Common myeloid progenitor, CD34-positive (primary cell): ENCODE data around the gene CREG2.

Source experiments
- CTCF ChIA-PET: fragments of 350-600 bp; sonication (Branson Sonifier 250); formaldehyde crosslinking; loops from one replicate; lab custom pipeline; 2021; ENCODE audit warnings: antibody characterized with exemption; lab: Charles Lee
- POLR2A ChIA-PET: fragments of 350-600 bp; sonication (Branson Sonifier 250); formaldehyde crosslinking; loops from one replicate; lab custom pipeline; 2021; ENCODE audit warnings: antibody characterized with exemption; lab: Charles Lee
- DNase-seq, 3 donors: peaks; one replicate each; pipeline versions ENCODE4 v3.0.0 to v3.0.0-alpha.2; 2013
- H3K27ac ChIP-seq, 2 experiments: 1 replicate in 1 of 2; 2 replicates in 1 of 2; pipeline ENCODE4 v1.7.0; 2013; ENCODE audit warnings: inconsistent platforms in 2 of 2, low read length in 2 of 2, mild to moderate bottlenecking in 2 of 2, low read depth in 1 of 2, moderate library complexity in 1 of 2; ENCODE audit not compliant: severe bottlenecking in 2 of 2, insufficient read depth in 1 of 2, poor library complexity in 1 of 2
- H3K27me3 ChIP-seq, 5 experiments: replicated peaks in 2 of 5; 1 replicate in 3 of 5; 2 replicates in 2 of 5; pipeline versions ENCODE4 v1.6.1 to v1.7.0; 2013; ENCODE audit warnings: low read length in 4 of 5, mild to moderate bottlenecking in 2 of 5, moderate library complexity in 2 of 5, inconsistent platforms in 1 of 5; ENCODE audit not compliant: insufficient read depth in 5 of 5, control insufficient read depth in 4 of 5
- H3K36me3 ChIP-seq, 4 experiments: 1 replicate in 2 of 4; 2 replicates in 2 of 4; pipeline versions ENCODE4 v1.6.1 to v1.7.0; 2013; ENCODE audit warnings: low read length in 3 of 4, control low read depth in 1 of 4, mild to moderate bottlenecking in 1 of 4; ENCODE audit not compliant: control insufficient read depth in 4 of 4, insufficient read depth in 4 of 4
- H3K4me1 ChIP-seq, 4 experiments: 1 replicate in 3 of 4; 2 replicates in 1 of 4; pipeline versions ENCODE4 v1.6.1 to v1.7.1; 2013; ENCODE audit warnings: low read length in 3 of 4, mild to moderate bottlenecking in 3 of 4, control low read depth in 1 of 4, inconsistent platforms in 1 of 4, moderate library complexity in 1 of 4; ENCODE audit not compliant: control insufficient read depth in 4 of 4, insufficient read depth in 4 of 4; ENCODE audit errors: control extremely low read depth in 1 of 4
- H3K4me3 ChIP-seq, 7 experiments: 1 replicate in 4 of 7; 2 replicates in 3 of 7; pipeline versions ENCODE4 v1.5.1 to v1.7.0; 2013; ENCODE audit warnings: mild to moderate bottlenecking in 7 of 7, low read length in 6 of 7, moderate library complexity in 6 of 7, inconsistent platforms in 2 of 7, low read depth in 2 of 7, control low read depth in 1 of 7; ENCODE audit not compliant: insufficient read depth in 4 of 7, control insufficient read depth in 1 of 7; ENCODE audit errors: extremely low read depth in 1 of 7
- H3K9me3 ChIP-seq, 5 experiments: 1 replicate in 4 of 5; 2 replicates in 1 of 5; pipeline versions ENCODE4 v1.6.1 to v1.7.1; 2013; ENCODE audit warnings: low read length in 4 of 5, mild to moderate bottlenecking in 2 of 5, inconsistent platforms in 1 of 5, low read depth in 1 of 5, moderate library complexity in 1 of 5; ENCODE audit not compliant: control insufficient read depth in 4 of 5, insufficient read depth in 2 of 5; ENCODE audit errors: control extremely low read depth in 1 of 5
- WGBS: methylation state at CpG from one replicate; pipeline ENCODE4 v1.1.5; 2013; ENCODE audit not compliant: insufficient coverage; 5-methylcytosine and 5-hydroxymethylcytosine counted together

Gene CREG2

GRCh38 chr2:101307950-101308431 is 79.3 kb downstream of the CREG2 start:
- no peaks in the 10 kb centered on the region for H3K9me3 ChIP-seq
- H3K36me3 ChIP-seq: peaks cover 0 to 13% (median under 1%) of the 10 kb centered on the region in 4 experiments
- DNase-seq: peak in 2 of 3 donors; percentile 41 to 61
- peak overlapping the region; percentile 67 to 86 for H3K27ac ChIP-seq
- 0% methylated on average over 57 of the region's 57 CpGs for WGBS
- H3K4me1 ChIP-seq: peaks cover 27 to 71% (median 56%) of the 10 kb centered on the region in 4 experiments
- ChIA-PET POLR2A (interaction anchor here (1.0 to 1.5 kb wide), 4 partner anchors 21 to 56 kb away, joined by 4 to 14 read pairs (median 5); no protein-coding TSS in a partner anchor), CTCF (interaction anchor here (0.8 to 1.6 kb wide), 3 partner anchors 8 to 46 kb away, joined by 3 to 11 read pairs (median 4); no protein-coding TSS in a partner anchor)
- H3K4me3 ChIP-seq: peak overlapping the region; percentile 58 to 91 (median 82)
- H3K27me3 ChIP-seq: no peaks in the 10 kb centered on the region

GRCh38 chr2:101307503-101307902 is 79.8 kb downstream of the CREG2 start:
- peak overlapping the region; percentile 67 to 86 for H3K27ac ChIP-seq
- H3K4me3 ChIP-seq: peak overlapping the region; percentile 58 to 91 (median 82)
- H3K36me3 ChIP-seq: peaks cover 0 to 15% (median 3%) of the 10 kb centered on the region in 4 experiments
- no peaks in the 10 kb centered on the region for H3K27me3 ChIP-seq
- ChIA-PET CTCF (interaction anchor here (1.6 kb wide), 1 partner anchor 21 kb away, joined by 11 read pairs; no protein-coding TSS in a partner anchor), POLR2A (no interaction called here)
- WGBS: 47% methylated on average over 9 of the region's 9 CpGs
- DNase-seq: no peak
- H3K9me3 ChIP-seq: no peaks in the 10 kb centered on the region
- peaks cover 27 to 71% (median 56%) of the 10 kb centered on the region in 4 experiments for H3K4me1 ChIP-seq

GRCh38 chr2:101306410-101306809 is 80.9 kb downstream of the CREG2 start:
- WGBS: 64% methylated on average over 4 of the region's 7 CpGs
- peak overlapping the region; percentile 67 to 86 for H3K27ac ChIP-seq
- no peaks in the 10 kb centered on the region for H3K9me3 ChIP-seq
- ChIA-PET POLR2A (no interaction called here), CTCF (no interaction called here)
- DNase-seq: no peak
- peaks cover 26 to 61% (median 54%) of the 10 kb centered on the region in 4 experiments for H3K4me1 ChIP-seq
- peaks cover 0 to 16% (median 7%) of the 10 kb centered on the region in 4 experiments for H3K36me3 ChIP-seq
- H3K27me3 ChIP-seq: no peaks in the 10 kb centered on the region
- peak overlapping the region in 6 of 7 experiments; percentile 73 to 91 (median 84) for H3K4me3 ChIP-seq

- Histone ChIP-seq H3K4me3 (peak overlapping the region in 5 of 7 experiments; percentile 73 to 91 (median 82)), H3K27ac (peak overlapping the region; percentile 19 to 86), H3K4me1 (peaks cover 22 to 53% (median 50%) of the 10 kb centered on the region in 4 experiments), H3K36me3 (peaks cover 0 to 20% (median 7%) of the 10 kb centered on the region in 4 experiments), H3K27me3 (no peaks in the 10 kb centered on the region), H3K9me3 (no peaks in the 10 kb centered on the region)
- POLR2A ChIA-PET: no interaction called here
- DNase-seq: no peak
- CTCF ChIA-PET: no interaction called here
- 100% methylated on average over 3 of the region's 7 CpGs for WGBS
Observed at GRCh38 chr2:101305492-101306078, 81.7 kb downstream of the CREG2 start.

GRCh38 chr2:101305035-101305434 is 82.3 kb downstream of the CREG2 start:
- no peaks in the 10 kb centered on the region for H3K9me3 ChIP-seq
- H3K4me1 ChIP-seq: peaks cover 18 to 49% (median 48%) of the 10 kb centered on the region in 4 experiments
- no peaks in the 10 kb centered on the region for H3K27me3 ChIP-seq
- peak overlapping the region in 1 of 7 experiments; percentile 76 for H3K4me3 ChIP-seq
- POLR2A ChIA-PET: no interaction called here
- CTCF ChIA-PET: no interaction called here
- no peak overlapping the region for H3K27ac ChIP-seq
- H3K36me3 ChIP-seq: peaks cover 1 to 20% (median 10%) of the 10 kb centered on the region in 4 experiments
- 100% methylated on average over 4 of the region's 4 CpGs for WGBS
- no peak for DNase-seq

GRCh38 chr2:101303688-101304087 is 83.6 kb downstream of the CREG2 start:
- ChIA-PET POLR2A (no interaction called here), CTCF (interaction anchor here (0.8 kb wide), 1 partner anchor 525 kb away, joined by 4 read pairs; no protein-coding TSS in a partner anchor)
- no peak for DNase-seq
- Histone ChIP-seq H3K27ac (no peak overlapping the region), H3K27me3 (no peaks in the 10 kb centered on the region), H3K4me1 (peaks cover 19 to 41% (median 37%) of the 10 kb centered on the region in 4 experiments), H3K4me3 (peak overlapping the region in 1 of 7 experiments; percentile 45), H3K36me3 (peaks cover 2 to 23% (median 14%) of the 10 kb centered on the region in 4 experiments), H3K9me3 (no peaks in the 10 kb centered on the region)
- no CpG with 5 or more reads among the region's 1 CpG for WGBS

GRCh38 chr2:101302016-101302415 is 85.3 kb downstream of the CREG2 start:
- no peaks in the 10 kb centered on the region for H3K9me3 ChIP-seq
- no peak overlapping the region for H3K4me3 ChIP-seq
- H3K27ac ChIP-seq: no peak overlapping the region
- no peaks in the 10 kb centered on the region for H3K27me3 ChIP-seq
- ChIA-PET POLR2A (no interaction called here), CTCF (no interaction called here)
- peaks cover 18 to 25% (median 22%) of the 10 kb centered on the region in 4 experiments for H3K4me1 ChIP-seq
- WGBS: 100% methylated on average over 1 of the region's 4 CpGs
- H3K36me3 ChIP-seq: peaks cover 2 to 23% (median 14%) of the 10 kb centered on the region in 4 experiments
- DNase-seq: no peak
